IMR-90 (cell line): ENCODE measurements around the gene PRC1. TPM values are rescaled to one million over a fixed set of nuclear protein-coding genes. Genes with fewer than 3 reads are reported as not detected.

Experiments
- ATAC-seq: fragments of 200-7000 bp; cut with Tn5 transposase; 2 replicates; pipeline ENCODE4 v1.9.1; 2020; ENCODE audit warnings: low read depth, mild to moderate bottlenecking, moderate library complexity
- BruUV-seq: library from RNA; stranded (reverse); fragments of 400-500 nt; replicated peaks from 2 replicates; lab custom pipeline; 2021; lab: Mats Ljungman, UMichigan
- CTCF ChIA-PET: fragments of 300-600 bp; formaldehyde crosslinking; extraction: SDS; loops from one replicate; lab custom pipeline; 2021; ENCODE audit warnings: antibody characterized with exemption; lab: Yijun Ruan, JAX
- POLR2A ChIA-PET: fragments of 300-600 bp; sonication (Branson Sonifier 250); formaldehyde crosslinking; loops from one replicate; lab custom pipeline; 2022; ENCODE audit warnings: antibody characterized with exemption; ENCODE audit not compliant: unreplicated experiment; lab: Charles Lee
- DNase-seq: peaks from one replicate; pipeline ENCODE4 v3.0.0; 2013
- H2AFZ ChIP-seq: replicated peaks from 2 replicates; pipeline ENCODE3; 2013; ENCODE audit warnings: low read length, mild to moderate bottlenecking; ENCODE audit not compliant: poor library complexity
- H2AK5ac ChIP-seq: 2 replicates; pipeline ENCODE4 v1.6.1; 2013; ENCODE audit warnings: low read depth, low read length, inconsistent platforms
- H2AK9ac ChIP-seq: replicated peaks from 2 replicates; pipeline ENCODE3; 2013; ENCODE audit warnings: mild to moderate bottlenecking, low read depth, low read length, moderate library complexity; ENCODE audit not compliant: poor library complexity
- H2BK120ac ChIP-seq: 2 replicates; pipeline ENCODE4 v1.6.1; 2013; ENCODE audit warnings: low read depth, low read length, inconsistent platforms
- H2BK15ac ChIP-seq: 3 replicates; pipeline ENCODE4 v1.6.1; 2013; ENCODE audit warnings: low read depth, low read length, inconsistent platforms
- H2BK20ac ChIP-seq: 2 replicates; pipeline ENCODE4 v1.6.1; 2013; ENCODE audit warnings: low read depth, mild to moderate bottlenecking, inconsistent platforms, low read length, moderate library complexity
- H2BK5ac ChIP-seq: 2 replicates; pipeline ENCODE4 v1.6.1; 2013; ENCODE audit warnings: mild to moderate bottlenecking, low read depth, low read length, inconsistent platforms; ENCODE audit not compliant: poor library complexity, severe bottlenecking
- H3K14ac ChIP-seq: replicated peaks from 2 replicates; pipeline ENCODE4 v1.6.1; 2013; ENCODE audit warnings: low read depth, low read length, inconsistent platforms
- H3K18ac ChIP-seq: 2 replicates; pipeline ENCODE4 v1.6.1; 2013; ENCODE audit warnings: low read depth, low read length, control low read depth
- H3K23ac ChIP-seq: 2 replicates; pipeline ENCODE4 v1.6.1; 2013; ENCODE audit warnings: low read depth, low read length, inconsistent platforms
- H3K27ac ChIP-seq: 2 replicates; pipeline ENCODE4 v1.5.1; 2013; ENCODE audit warnings: mild to moderate bottlenecking, control low read depth, low read length; ENCODE audit not compliant: insufficient read depth
- H3K27me3 ChIP-seq: 2 replicates; pipeline ENCODE4 v1.6.1; 2013; ENCODE audit warnings: low read length; ENCODE audit not compliant: control insufficient read depth, insufficient read depth
- H3K36me3 ChIP-seq: 2 replicates; pipeline ENCODE4 v1.6.1; 2013; ENCODE audit warnings: low read length, mixed read lengths; ENCODE audit not compliant: control insufficient read depth, insufficient read depth
- H3K4ac ChIP-seq: 2 replicates; pipeline ENCODE4 v1.6.1; 2013; ENCODE audit warnings: low read depth, low read length, inconsistent platforms
- H3K4me1 ChIP-seq: 2 replicates; pipeline ENCODE4 v1.6.1; 2013; ENCODE audit warnings: low read length, mixed read lengths; ENCODE audit not compliant: control insufficient read depth, insufficient read depth
- H3K4me2 ChIP-seq: 2 replicates; pipeline ENCODE4 v1.6.1; 2013; ENCODE audit warnings: low read depth, mild to moderate bottlenecking, control low read depth, low read length, moderate library complexity
- H3K4me3 ChIP-seq: 2 replicates; pipeline ENCODE4 v1.5.1; 2013; ENCODE audit warnings: low read depth, mild to moderate bottlenecking, control low read depth, low read length, moderate library complexity; ENCODE audit not compliant: insufficient read depth
- H3K56ac ChIP-seq: 2 replicates; pipeline ENCODE4 v1.6.1; 2013; ENCODE audit warnings: low read length, inconsistent platforms; ENCODE audit not compliant: insufficient read depth; ENCODE audit errors: extremely low read depth
- H3K79me1 ChIP-seq, 2 experiments: 2 replicates each; pipeline ENCODE4 v1.6.1; 2013; ENCODE audit warnings: low read length in 2 of 2, inconsistent platforms in 1 of 2, low read depth in 1 of 2
- H3K9ac ChIP-seq: 2 replicates; pipeline ENCODE4 v1.6.1; 2013; ENCODE audit warnings: low read depth, low read length, control low read depth
- H3K9me1 ChIP-seq: 2 replicates; pipeline ENCODE4 v1.6.1; 2013; ENCODE audit warnings: low read length, inconsistent platforms; ENCODE audit not compliant: insufficient read depth
- H3K9me3 ChIP-seq: 2 replicates; pipeline ENCODE4 v1.6.1; 2013; ENCODE audit warnings: low read length; ENCODE audit not compliant: control insufficient read depth, insufficient read depth
- H4K20me1 ChIP-seq: 2 replicates; pipeline ENCODE4 v1.6.1; 2013; ENCODE audit warnings: low read length, inconsistent platforms; ENCODE audit not compliant: insufficient read depth
- H4K5ac ChIP-seq: 2 replicates; pipeline ENCODE4 v1.6.1; 2013; ENCODE audit warnings: mild to moderate bottlenecking, low read depth, low read length, control low read depth
- H4K8ac ChIP-seq, 2 experiments: 2 replicates each; pipeline ENCODE4 v1.6.1; 2013; ENCODE audit warnings: low read depth in 2 of 2, low read length in 2 of 2, control low read depth in 1 of 2, inconsistent platforms in 1 of 2
- H4K91ac ChIP-seq: 2 replicates; pipeline ENCODE4 v1.6.1; 2013; ENCODE audit warnings: low read depth, low read length, inconsistent platforms; ENCODE audit not compliant: insufficient read depth
- CEBPB ChIP-seq: IDR thresholded peaks from 2 replicates; pipeline ENCODE4 v1.6.1; 2012; ENCODE audit warnings: low read depth, low read length, improper control_type of control experiment
- CHD1 ChIP-seq: IDR thresholded peaks from 2 replicates; pipeline ENCODE4 v1.6.1; 2012; ENCODE audit warnings: low read depth, low read length, improper control_type of control experiment
- CTCF ChIP-seq: conservative IDR thresholded peaks from 2 replicates; pipeline ENCODE4 v1.5.1; 2012; ENCODE audit warnings: mild to moderate bottlenecking, low read depth, low read length, improper control_type of control experiment
- ELK1 ChIP-seq: fragments of 150-350 bp; IDR thresholded peaks from 2 replicates; pipeline ENCODE4 v1.6.1; 2016; ENCODE audit warnings: low read depth, mild to moderate bottlenecking, low read length, moderate library complexity, borderline replicate concordance
- FOS ChIP-seq: fragments of 150-350 bp; IDR thresholded peaks from 2 replicates; pipeline ENCODE4 v1.6.1; 2016; ENCODE audit warnings: low read depth, low read length
- MAFK ChIP-seq: IDR thresholded peaks from 2 replicates; pipeline ENCODE4 v1.6.1; 2012; ENCODE audit warnings: low read depth, low read length, improper control_type of control experiment
- NFE2L2 ChIP-seq: fragments of 150-350 bp; IDR thresholded peaks from 2 replicates; pipeline ENCODE4 v1.6.1; 2016; ENCODE audit warnings: low read depth, mild to moderate bottlenecking, low read length
- POLR2A ChIP-seq: IDR thresholded peaks from 2 replicates; pipeline ENCODE4 v1.6.1; 2012; ENCODE audit warnings: mild to moderate bottlenecking, low read depth, low read length
- RAD21 ChIP-seq: IDR thresholded peaks from 2 replicates; pipeline ENCODE4 v1.6.1; 2012; ENCODE audit warnings: low read length, improper control_type of control experiment
- RCOR1 ChIP-seq: IDR thresholded peaks from 2 replicates; pipeline ENCODE4 v1.6.1; 2012; ENCODE audit warnings: mild to moderate bottlenecking, low read length, improper control_type of control experiment; ENCODE audit not compliant: insufficient replicate concordance
- RFX5 ChIP-seq: IDR thresholded peaks from 2 replicates; pipeline ENCODE4 v1.8.0; 2012; ENCODE audit warnings: low read depth, mild to moderate bottlenecking, low read length, moderate library complexity
- USF2 ChIP-seq: fragments of 150-350 bp; IDR thresholded peaks from 2 replicates; pipeline ENCODE4 v1.6.1; 2017; ENCODE audit warnings: mild to moderate bottlenecking, antibody characterized with exemption, low read length, low read depth
- WGBS, 2 experiments: methylation state at CpG; one replicate each; pipeline versions ENCODE4 v1.1.5 to v1.1.7; 2013; ENCODE audit warnings: missing lambda C conversion rate in 2 of 2; ENCODE audit not compliant: insufficient read length in 1 of 2; ENCODE audit errors: extremely low coverage in 2 of 2; 5-methylcytosine and 5-hydroxymethylcytosine counted together
- dilution Hi-C: fragments of 300-500 bp; cut with HindIII; formaldehyde crosslinking; loops from one replicate; pipeline ENCODE4 v1.14.3; 2018; ENCODE audit warnings: low sequenced_read_pairs; ENCODE audit not compliant: unreplicated experiment
- in situ Hi-C: fragments of 300-500 bp; cut with MboI; formaldehyde crosslinking; loops from 3 replicates; pipeline ENCODE4 v1.14.3; 2019; ENCODE audit warnings: low sequenced_read_pairs, inconsistent platforms, mixed read lengths
- intact Hi-C: fragments of 100-400 bp; cut with micrococcal nuclease; formaldehyde crosslinking; loops from 2 replicates; pipeline ENCODE4 v1.10.0; 2022
- polyA plus RNA-seq, 3 experiments: library from polyadenylated mRNA; depleted of rRNA; stranded (reverse); fragments of >200 nt; gene quantifications; 2 replicates each; pipeline ENCODE4 v1.2.3, GENCODE V29; 2012; ENCODE audit warnings: low replicate concordance in 1 of 3
- total RNA-seq: library from RNA; depleted of rRNA; stranded (reverse); fragments of >200 nt; gene quantifications from 2 replicates; pipeline ENCODE4 v1.2.3, GENCODE V29; 2012

The PRC1 gene
- total and polyA plus RNA-seq, 2 of the 4 experiments (the other 2 are of a cell fraction): 131 to 148 TPM

DNA sequence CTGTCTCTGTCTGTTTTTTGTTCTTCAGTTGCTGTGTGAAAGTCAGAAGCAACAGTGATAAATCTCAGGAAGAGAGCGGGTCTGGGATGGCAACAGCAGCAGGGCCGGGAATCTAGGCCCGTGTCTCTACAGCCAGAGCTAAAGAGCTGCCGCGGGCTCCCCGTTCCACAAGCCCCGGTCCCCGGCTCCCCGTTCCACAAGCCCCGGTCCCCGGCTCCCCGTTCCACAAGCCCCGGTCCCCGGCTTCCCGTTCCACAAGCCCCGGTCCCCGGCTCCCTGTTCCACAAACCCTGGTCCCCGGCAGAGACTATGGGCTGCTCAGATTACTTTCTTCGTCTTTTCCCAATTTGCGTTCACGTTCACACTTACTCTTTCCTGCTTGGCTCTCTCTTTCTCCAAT is 20.1 kb downstream of the PRC1 start:
- H4K5ac ChIP-seq: no peak overlapping the region
- no peak overlapping the region for H3K14ac ChIP-seq
- DNase-seq (no peak), ATAC-seq (no peak)
- no peak overlapping the region for H3K4ac ChIP-seq
- dilution Hi-C loops: no loop called here
- H3K56ac ChIP-seq: no peak overlapping the region
- no TSS peak for BruUV-seq
- no peak overlapping the region for H2BK20ac ChIP-seq
- H2BK120ac ChIP-seq: no peak overlapping the region
- ChIA-PET POLR2A (no interaction called here), CTCF (no interaction called here)
- intact Hi-C loops: no loop called here
- H3K4me3 ChIP-seq: no peak overlapping the region
- H4K20me1 ChIP-seq: no peaks in the 10 kb centered on the region
- no peak overlapping the region for H3K27ac ChIP-seq
- no peak overlapping the region for H2BK15ac ChIP-seq
- no peak overlapping the region for H2BK5ac ChIP-seq
- H3K4me2 ChIP-seq: no peak overlapping the region
- H3K9ac ChIP-seq: no peak overlapping the region
- peaks cover 11 to 16% of the 10 kb centered on the region in 2 experiments; a peak in 3 of 4 replicates for H3K79me1 ChIP-seq
- H2AK5ac ChIP-seq: no peak overlapping the region
- H4K91ac ChIP-seq: no peak overlapping the region
- TF ChIP-seq USF2 (no peak), CTCF (no peak), ELK1 (no peak), RCOR1 (no peak), NFE2L2 (no peak), FOS (no peak), RFX5 (no peak), CEBPB (no peak), MAFK (no peak), RAD21 (no peak), POLR2A (no peak), CHD1 (no peak)
- no peak overlapping the region for H3K23ac ChIP-seq
- no peaks in the 10 kb centered on the region for H3K9me3 ChIP-seq
- 98% methylated on average over 20 of the region's 21 CpGs; no CpG with 5 or more reads in 1 of the 2 experiments for WGBS, 2 experiments
- H2AFZ ChIP-seq: no peak overlapping the region
- no peaks in the 10 kb centered on the region for H3K27me3 ChIP-seq
- 0 out of 2 replicates have a peak, but pooled peaks cover 5% of the 10 kb centered on the region for H3K9me1 ChIP-seq
- in situ Hi-C loops: no loop called here
- H4K8ac ChIP-seq: no peak overlapping the region
- no peak overlapping the region for H3K18ac ChIP-seq
- peaks cover 29% of the 10 kb centered on the region for H3K36me3 ChIP-seq
- no peaks in the 10 kb centered on the region for H3K4me1 ChIP-seq
- H2AK9ac ChIP-seq: no peak overlapping the region
